Right lobe of liver (tissue), 4 donors: ENCODE results near the gene KIF3C.
"Not testable (repeated sequence)": the region's sequence is repeated elsewhere in the genome, so short reads cannot be mapped to it uniquely, and the experiment has no call there.

Experiments used
- CTCF ChIP-seq, 4 donors: fragments of 200-600 bp in 3 of 4; fragments of 450-650 bp in 1 of 4; IDR thresholded peaks; one replicate each; pipeline versions ENCODE4 v1.5.1 to v1.8.0; 2016 to 2022; ENCODE audit warnings: antibody characterized with exemption in 4 of 4, mild to moderate bottlenecking in 2 of 4
- POLR2A ChIP-seq: fragments of 450-650 bp; IDR thresholded peaks from one replicate; pipeline ENCODE4 v1.6.1; 2017; ENCODE audit warnings: antibody characterized with exemption, mild to moderate bottlenecking
- donor health status: DM: no; HTN: no; CAD: no.
- donor health status: DM: no; HTN: no; CAD: no.
- donor health status: DM: no; HTN: yes; CAD: no.

GRCh38 chr2:26016706-26017045 lies 34.4 kb upstream of the KIF3C start:
- not testable (repeated sequence) for TF ChIP-seq POLR2A; CTCF (IDR thresholded peaks at IDR 0.05)
